ENCODE measurements around the gene LRRC45. TPM values are rescaled to one million over a fixed set of nuclear protein-coding genes. Genes with fewer than 3 reads are reported as not detected.

Gene LRRC45
- total RNA-seq, 1 experiment from 2014 or later: 40.1 TPM

GRCh38 chr17:82006468-82007227 is 16.5 kb upstream of the LRRC45 start:
- ChIA-PET RAD21 (ENCODE audit: low non-redundant PET in 1 of 2, low total read pairs in 2 of 2, uncharacterized antibody in 2 of 2, unreplicated experiment in 2 of 2) (no interaction called here), CTCF (no interaction called here), POLR2A (no interaction called here)
- Histone ChIP-seq H3K36me3 (ENCODE audit: control insufficient read depth in 1 of 2, insufficient read depth in 2 of 2, low read length in 2 of 2) (no peaks in the 10 kb centered on the region), H4K20me1 (ENCODE audit: insufficient read depth) (no peaks in the 10 kb centered on the region), H3K9ac (ENCODE audit: low read length) (peak overlapping the region; percentile 11; the same call in 1 of the 2 replicates), H3K4me3 (replicated peaks in 1 of 2; ENCODE audit: low read depth in 1 of 2, low read length in 2 of 2) (no peak overlapping the region), H3K9me2 (ENCODE audit: insufficient read depth) (no peaks in the 10 kb centered on the region), H3K4me2 (ENCODE audit: low read length) (no peak overlapping the region), H3K9me3 (ENCODE audit: control insufficient read depth in 1 of 2, insufficient read depth in 1 of 2, low read depth in 1 of 2, low read length in 2 of 2) (no peaks in the 10 kb centered on the region), H3K27me3 (ENCODE audit: insufficient read depth, low read length) (no peaks in the 10 kb centered on the region), H3K79me2 (ENCODE audit: insufficient read depth, low read length) (no peaks in the 10 kb centered on the region), H3K27ac (ENCODE audit: low read depth, low read length) (peak overlapping the region; percentile 10; the same call in 1 of the 2 replicates), H2AFZ (ENCODE audit: low read depth, low read length, poor library complexity, severe bottlenecking) (no peak overlapping the region), H3K4me1 (ENCODE audit: control insufficient read depth in 1 of 2, insufficient read depth in 2 of 2, low read length in 2 of 2) (peaks cover 32 to 39% of the 10 kb centered on the region in 2 experiments)
- ATAC-seq: no peak
- TF ChIP-seq CTCF (IDR thresholded peaks at IDR 0.05 in 2 of 3, conservative IDR thresholded peaks at IDR 0.05 in 1 of 3; ENCODE audit: borderline replicate concordance in 1 of 3, insufficient read depth in 1 of 3, low read depth in 2 of 3, low read length in 2 of 3) (no peak), SP1 (IDR thresholded peaks at IDR 0.05; ENCODE audit: low read depth) (no peak), EGR1 (IDR thresholded peaks at IDR 0.05; ENCODE audit: low read depth) (no peak), YY1 (IDR thresholded peaks at IDR 0.05; ENCODE audit: extremely low read depth, insufficient replicate concordance, low read depth, low read length) (no peak), FOSL1 (IDR thresholded peaks at IDR 0.05; ENCODE audit: low read depth) (no peak), TCF7L2 (IDR thresholded peaks at IDR 0.05; ENCODE audit: borderline replicate concordance, extremely low read depth, insufficient read depth, insufficient read length) (no peak), ZFX (IDR thresholded peaks at IDR 0.05) (no peak), JUND (IDR thresholded peaks at IDR 0.05) (no peak), POLR2AphosphoS5 (IDR thresholded peaks at IDR 0.05; ENCODE audit: low read depth, low read length) (no peak), SRF (IDR thresholded peaks at IDR 0.05; ENCODE audit: low read depth) (no peak), EZH2 (IDR thresholded peaks at IDR 0.05) (no peak), EZH2phosphoT487 (IDR thresholded peaks at IDR 0.05; ENCODE audit: borderline replicate concordance) (no peak), RAD21 (IDR thresholded peaks at IDR 0.05; ENCODE audit: low read depth) (no peak)
- TF ChIP-seq, protein P1, sequence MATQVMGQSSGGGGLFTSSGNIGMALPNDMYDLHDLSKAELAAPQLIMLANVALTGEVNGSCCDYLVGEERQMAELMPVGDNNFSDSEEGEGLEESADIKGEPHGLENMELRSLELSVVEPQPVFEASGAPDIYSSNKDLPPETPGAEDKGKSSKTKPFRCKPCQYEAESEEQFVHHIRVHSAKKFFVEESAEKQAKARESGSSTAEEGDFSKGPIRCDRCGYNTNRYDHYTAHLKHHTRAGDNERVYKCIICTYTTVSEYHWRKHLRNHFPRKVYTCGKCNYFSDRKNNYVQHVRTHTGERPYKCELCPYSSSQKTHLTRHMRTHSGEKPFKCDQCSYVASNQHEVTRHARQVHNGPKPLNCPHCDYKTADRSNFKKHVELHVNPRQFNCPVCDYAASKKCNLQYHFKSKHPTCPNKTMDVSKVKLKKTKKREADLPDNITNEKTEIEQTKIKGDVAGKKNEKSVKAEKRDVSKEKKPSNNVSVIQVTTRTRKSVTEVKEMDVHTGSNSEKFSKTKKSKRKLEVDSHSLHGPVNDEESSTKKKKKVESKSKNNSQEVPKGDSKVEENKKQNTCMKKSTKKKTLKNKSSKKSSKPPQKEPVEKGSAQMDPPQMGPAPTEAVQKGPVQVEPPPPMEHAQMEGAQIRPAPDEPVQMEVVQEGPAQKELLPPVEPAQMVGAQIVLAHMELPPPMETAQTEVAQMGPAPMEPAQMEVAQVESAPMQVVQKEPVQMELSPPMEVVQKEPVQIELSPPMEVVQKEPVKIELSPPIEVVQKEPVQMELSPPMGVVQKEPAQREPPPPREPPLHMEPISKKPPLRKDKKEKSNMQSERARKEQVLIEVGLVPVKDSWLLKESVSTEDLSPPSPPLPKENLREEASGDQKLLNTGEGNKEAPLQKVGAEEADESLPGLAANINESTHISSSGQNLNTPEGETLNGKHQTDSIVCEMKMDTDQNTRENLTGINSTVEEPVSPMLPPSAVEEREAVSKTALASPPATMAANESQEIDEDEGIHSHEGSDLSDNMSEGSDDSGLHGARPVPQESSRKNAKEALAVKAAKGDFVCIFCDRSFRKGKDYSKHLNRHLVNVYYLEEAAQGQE (IDR thresholded peaks at IDR 0.05; ENCODE audit: low read depth): no peak
- TF ChIP-seq, protein P2, sequence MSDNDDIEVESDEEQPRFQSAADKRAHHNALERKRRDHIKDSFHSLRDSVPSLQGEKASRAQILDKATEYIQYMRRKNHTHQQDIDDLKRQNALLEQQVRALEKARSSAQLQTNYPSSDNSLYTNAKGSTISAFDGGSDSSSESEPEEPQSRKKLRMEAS (IDR thresholded peaks at IDR 0.05): no peak
- intact Hi-C loops (cut with micrococcal nuclease): no loop called here
- no peak for DNase-seq (ENCODE audit: low read depth, low spot score)
- no TSS peak for BruUV-seq (replicated peaks)
